Adrenal gland (tissue), 5 donors: ENCODE measurements around the gene ZC3H12A.

Experiments used
- CTCF ChIP-seq, 6 experiments: fragments of 450-650 bp in 4 of 6; fragments of 200-600 bp in 2 of 6; sonication (generic) in 1 of 6; IDR thresholded peaks; 1 replicate in 5 of 6; 2 replicates in 1 of 6; pipeline versions ENCODE4 v1.5.1 to v1.8.0; 2016 to 2021; ENCODE audit warnings: antibody characterized with exemption in 6 of 6, mild to moderate bottlenecking in 2 of 6, moderate library complexity in 1 of 6
- POLR2A ChIP-seq, 2 donors: fragments of 450-650 bp; IDR thresholded peaks; one replicate each; pipeline ENCODE4 v1.6.1; 2017; ENCODE audit warnings: antibody characterized with exemption in 2 of 2, mild to moderate bottlenecking in 2 of 2, moderate library complexity in 1 of 2
- donor health status: DM: no; HTN: no; CAD: no.

DNA sequence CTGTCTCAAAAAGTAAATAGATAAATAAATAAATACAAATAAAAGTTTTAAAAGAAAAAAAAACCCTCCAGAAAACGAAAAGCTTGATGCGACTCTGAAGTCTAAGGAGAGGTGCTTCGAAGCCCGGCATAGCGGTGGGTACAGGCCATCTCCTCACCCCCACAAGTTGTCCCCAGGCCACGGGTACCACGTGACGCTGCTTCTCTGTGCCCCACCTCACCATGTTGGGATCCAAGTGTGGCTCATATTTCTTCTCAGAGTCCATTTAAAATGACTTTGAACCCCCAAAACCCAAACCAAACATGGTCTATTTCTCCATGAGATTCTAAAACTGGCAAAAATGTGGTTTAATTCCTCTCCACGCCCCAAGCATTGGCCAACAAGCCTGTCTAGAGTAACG is 32.9 kb upstream of the ZC3H12A start:
- TF ChIP-seq POLR2A (IDR thresholded peaks at IDR 0.05) = no peak
- no peak for TF ChIP-seq CTCF (IDR thresholded peaks at IDR 0.05)
